ENCODE measurements around the gene FHL3. TPM values are rescaled to one million over a fixed set of nuclear protein-coding genes. Genes with fewer than 3 reads are reported as not detected.
A peak's percentile ranks its signal among the peaks of the same experiment; 100 is the strongest.

Gene FHL3
- total RNA-seq, 1 donor from 2014 or later: 40.4 TPM

DNA sequence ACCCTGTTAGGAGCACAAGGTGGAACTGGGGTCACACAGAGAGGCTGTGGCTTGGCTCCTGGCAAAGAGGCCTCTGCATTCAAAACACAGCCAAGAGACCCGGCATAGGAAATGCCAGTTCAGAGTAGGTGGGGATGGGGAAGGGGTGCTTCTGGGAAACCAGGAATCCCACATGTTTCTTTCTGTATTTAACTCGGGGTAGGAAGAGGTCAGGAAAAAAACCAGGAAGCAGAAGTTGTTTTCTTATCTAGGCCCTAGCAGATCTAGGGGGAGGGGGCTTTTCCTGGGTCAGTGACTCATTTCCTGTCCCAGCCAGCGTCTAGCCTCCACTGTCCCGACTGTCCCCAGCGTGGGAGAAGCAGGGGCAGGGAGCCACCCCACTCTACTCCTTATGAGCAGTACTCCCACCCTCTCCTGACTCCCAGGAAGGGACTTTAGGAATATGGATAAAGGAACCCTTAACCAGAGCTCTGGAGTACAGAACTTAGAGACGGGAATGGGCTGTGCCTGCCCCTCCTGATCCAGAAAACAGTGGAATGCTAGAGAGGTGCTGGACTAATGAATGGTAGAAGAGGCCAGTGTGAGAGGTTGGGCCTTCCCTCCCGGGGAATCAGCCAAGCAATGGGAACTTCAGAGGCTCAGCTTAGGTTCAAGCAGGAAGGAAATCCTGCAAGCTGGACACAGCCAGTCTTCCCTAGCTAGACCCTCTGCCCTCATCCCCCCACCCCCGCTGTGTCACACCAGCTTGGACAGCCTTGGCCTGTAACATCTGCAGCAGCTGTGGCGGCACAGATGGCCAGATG is 5.7 kb downstream of the FHL3 start:
- H3K4me3 Mint-ChIP-seq (ENCODE audit: unreplicated experiment): peak overlapping the region; percentile 64
- peak overlapping the region; percentile 99 for H3K27ac Mint-ChIP-seq (ENCODE audit: unreplicated experiment)
- no peaks in the 10 kb centered on the region for H3K9me3 Mint-ChIP-seq (ENCODE audit: unreplicated experiment)
- no peak for DNase-seq (ENCODE audit: extremely low spot score, unreplicated experiment)
- peaks cover 72% of the 10 kb centered on the region for H3K4me1 Mint-ChIP-seq (ENCODE audit: unreplicated experiment)
- no peaks in the 10 kb centered on the region for H3K27me3 Mint-ChIP-seq (ENCODE audit: unreplicated experiment)
- peaks cover 16% of the 10 kb centered on the region for H3K36me3 Mint-ChIP-seq (ENCODE audit: unreplicated experiment)
- TF ChIP-seq, protein P1, sequence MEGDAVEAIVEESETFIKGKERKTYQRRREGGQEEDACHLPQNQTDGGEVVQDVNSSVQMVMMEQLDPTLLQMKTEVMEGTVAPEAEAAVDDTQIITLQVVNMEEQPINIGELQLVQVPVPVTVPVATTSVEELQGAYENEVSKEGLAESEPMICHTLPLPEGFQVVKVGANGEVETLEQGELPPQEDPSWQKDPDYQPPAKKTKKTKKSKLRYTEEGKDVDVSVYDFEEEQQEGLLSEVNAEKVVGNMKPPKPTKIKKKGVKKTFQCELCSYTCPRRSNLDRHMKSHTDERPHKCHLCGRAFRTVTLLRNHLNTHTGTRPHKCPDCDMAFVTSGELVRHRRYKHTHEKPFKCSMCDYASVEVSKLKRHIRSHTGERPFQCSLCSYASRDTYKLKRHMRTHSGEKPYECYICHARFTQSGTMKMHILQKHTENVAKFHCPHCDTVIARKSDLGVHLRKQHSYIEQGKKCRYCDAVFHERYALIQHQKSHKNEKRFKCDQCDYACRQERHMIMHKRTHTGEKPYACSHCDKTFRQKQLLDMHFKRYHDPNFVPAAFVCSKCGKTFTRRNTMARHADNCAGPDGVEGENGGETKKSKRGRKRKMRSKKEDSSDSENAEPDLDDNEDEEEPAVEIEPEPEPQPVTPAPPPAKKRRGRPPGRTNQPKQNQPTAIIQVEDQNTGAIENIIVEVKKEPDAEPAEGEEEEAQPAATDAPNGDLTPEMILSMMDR (IDR thresholded peaks at IDR 0.05): no peak

DNA sequence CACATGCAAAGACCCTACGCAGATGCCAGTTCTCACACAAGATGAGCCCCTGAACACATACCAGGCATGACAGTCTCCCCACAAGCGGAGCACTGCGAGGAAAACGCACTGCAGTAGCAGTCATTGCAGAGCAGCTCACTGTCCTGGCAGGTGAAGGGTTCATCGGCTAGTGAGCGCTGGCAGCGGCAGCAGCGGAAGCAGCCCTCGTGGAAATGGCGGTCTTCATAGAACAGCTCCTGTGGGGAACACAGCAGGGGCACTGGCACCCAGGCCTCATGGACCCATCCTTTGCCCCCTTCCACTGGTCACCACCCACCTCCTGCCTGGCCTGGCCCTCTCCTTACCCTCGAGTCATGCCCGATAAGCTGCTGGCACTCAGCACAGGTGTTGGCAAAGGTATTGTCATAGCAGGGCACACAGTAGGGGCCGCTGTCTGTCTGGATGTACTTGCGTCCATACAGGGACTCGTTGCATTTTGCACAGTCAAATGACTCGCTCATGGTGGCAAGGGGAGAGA is 6.3 kb downstream of the FHL3 start:
- H3K27me3 Mint-ChIP-seq (ENCODE audit: unreplicated experiment): no peaks in the 10 kb centered on the region
- H3K27ac Mint-ChIP-seq (ENCODE audit: unreplicated experiment): peak overlapping the region; percentile 99
- TF ChIP-seq, protein P1 (IDR thresholded peaks at IDR 0.05): no peak
- peaks cover 65% of the 10 kb centered on the region for H3K4me1 Mint-ChIP-seq (ENCODE audit: unreplicated experiment)
- no peaks in the 10 kb centered on the region for H3K9me3 Mint-ChIP-seq (ENCODE audit: unreplicated experiment)
- no peak for DNase-seq (ENCODE audit: extremely low spot score, unreplicated experiment)
- H3K36me3 Mint-ChIP-seq (ENCODE audit: unreplicated experiment): peaks cover 19% of the 10 kb centered on the region
- H3K4me3 Mint-ChIP-seq (ENCODE audit: unreplicated experiment): no peak overlapping the region

DNA sequence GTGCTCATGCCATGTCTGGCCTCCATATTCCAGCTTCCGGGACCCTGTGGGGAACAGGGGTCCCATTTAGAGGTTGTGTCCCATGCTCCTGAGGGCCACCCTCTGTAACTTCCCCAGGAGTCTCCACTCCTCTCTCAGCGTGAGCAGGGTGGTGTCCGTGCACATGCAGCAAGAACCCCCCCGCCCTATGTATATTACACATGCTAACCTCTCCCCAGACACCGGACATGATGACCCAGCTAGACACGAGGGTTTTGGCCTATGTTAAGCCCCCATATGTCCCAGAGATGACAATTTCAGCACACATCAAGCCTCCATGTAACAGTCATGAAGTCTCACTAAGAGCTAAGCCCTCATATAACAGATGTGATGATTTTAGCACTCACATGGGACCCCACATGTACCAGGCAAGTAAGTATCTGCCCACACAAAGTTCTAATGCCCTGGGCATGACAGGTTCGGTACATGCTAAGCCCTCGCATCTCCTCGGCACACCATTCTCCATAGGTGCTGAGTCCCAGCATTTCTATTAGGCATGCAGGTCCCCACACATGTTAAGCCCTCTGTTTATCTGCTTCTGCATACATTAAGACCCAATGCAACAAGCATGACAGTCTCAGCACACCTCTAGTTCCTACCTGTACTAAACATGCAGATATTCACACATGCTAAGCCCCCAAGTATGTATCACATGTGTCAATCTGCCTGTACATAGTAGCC is 7.1 kb downstream of the FHL3 start:
- H3K9me3 Mint-ChIP-seq (ENCODE audit: unreplicated experiment): no peaks in the 10 kb centered on the region
- H3K4me3 Mint-ChIP-seq (ENCODE audit: unreplicated experiment): no peak overlapping the region
- H3K36me3 Mint-ChIP-seq (ENCODE audit: unreplicated experiment): peaks cover 19% of the 10 kb centered on the region
- peak overlapping the region; percentile 99 for H3K27ac Mint-ChIP-seq (ENCODE audit: unreplicated experiment)
- no peaks in the 10 kb centered on the region for H3K27me3 Mint-ChIP-seq (ENCODE audit: unreplicated experiment)
- no peak for DNase-seq (ENCODE audit: extremely low spot score, unreplicated experiment)
- TF ChIP-seq, protein P1 (IDR thresholded peaks at IDR 0.05): no peak
- H3K4me1 Mint-ChIP-seq (ENCODE audit: unreplicated experiment): peaks cover 58% of the 10 kb centered on the region

DNA sequence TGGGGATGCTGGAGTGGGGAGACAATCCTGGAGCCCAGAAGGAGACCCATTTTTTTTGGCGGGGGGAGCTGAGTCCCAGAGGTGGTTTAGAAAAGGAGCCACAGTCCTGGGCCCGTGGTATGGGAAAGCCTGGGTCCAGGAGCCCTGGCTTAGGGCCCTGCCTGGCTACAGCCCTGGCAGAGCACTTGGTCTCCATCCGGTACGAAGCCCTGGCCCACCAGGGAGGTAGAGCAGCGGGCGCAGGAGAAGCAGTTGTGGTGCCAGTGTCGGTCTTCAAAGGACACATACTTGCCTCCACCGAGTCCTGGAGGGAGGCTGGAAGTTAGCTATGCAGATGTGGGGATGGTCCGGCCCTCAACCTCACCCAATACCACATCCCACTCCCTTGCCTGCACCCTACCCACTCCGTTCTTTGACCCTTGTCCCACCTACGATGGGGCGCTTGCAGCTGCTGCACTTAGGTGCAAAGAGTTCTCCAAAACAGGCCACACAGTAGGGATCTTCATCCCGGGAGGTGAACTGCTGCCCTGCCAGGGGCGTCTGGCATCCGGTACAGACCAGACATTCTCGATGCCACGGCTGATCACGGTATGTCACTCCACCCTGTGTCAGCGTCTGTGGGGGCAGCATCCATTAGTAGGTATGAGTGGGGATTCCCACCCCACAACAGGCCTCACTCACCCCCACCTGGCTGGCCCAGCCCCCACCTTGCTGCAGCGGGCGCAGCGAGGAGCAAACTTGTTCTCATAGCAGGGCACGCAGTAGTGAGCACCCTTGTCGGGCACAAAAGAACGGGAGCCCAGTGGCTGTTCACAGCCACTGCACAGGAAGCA is 7.8 kb downstream of the FHL3 start:
- Mint-ChIP-seq H3K36me3 (ENCODE audit: unreplicated experiment) (peaks cover 19% of the 10 kb centered on the region), H3K27ac (ENCODE audit: unreplicated experiment) (peak overlapping the region; percentile 71), H3K9me3 (ENCODE audit: unreplicated experiment) (no peaks in the 10 kb centered on the region), H3K4me3 (ENCODE audit: unreplicated experiment) (no peak overlapping the region), H3K27me3 (ENCODE audit: unreplicated experiment) (no peaks in the 10 kb centered on the region), H3K4me1 (ENCODE audit: unreplicated experiment) (peaks cover 55% of the 10 kb centered on the region)
- no peak for DNase-seq (ENCODE audit: extremely low spot score, unreplicated experiment)
- TF ChIP-seq, protein P1 (IDR thresholded peaks at IDR 0.05): no peak
